ENCODE results near the gene ST6GAL2.

The ST6GAL2 gene

GRCh38 chr2:106921451-106921850 lies 35.5 kb upstream of the ST6GAL2 start:
- H3K4me2 ChIP-seq (ENCODE audit: low read length) = no peak overlapping the region
- H3K9me2 ChIP-seq (replicated peaks; ENCODE audit: control insufficient read depth, low read length) = no peaks in the 10 kb centered on the region
- no peaks in the 10 kb centered on the region for H3K36me3 ChIP-seq (ENCODE audit: control insufficient read depth, low read length)
- H3K9me3 ChIP-seq (ENCODE audit: control insufficient read depth, insufficient read depth, low read length) = no peaks in the 10 kb centered on the region
- H3K27ac ChIP-seq (ENCODE audit: low read depth, low read length) = no peak overlapping the region
- H3F3A ChIP-seq (ENCODE audit: control insufficient read depth, insufficient read depth) = no peaks in the 10 kb centered on the region
- no peaks in the 10 kb centered on the region for H3K27me3 ChIP-seq (ENCODE audit: control insufficient read depth, low read length)
- no peaks in the 10 kb centered on the region for H3K79me2 ChIP-seq (ENCODE audit: control insufficient read depth, low read length)
- TF ChIP-seq CTCF (IDR thresholded peaks at IDR 0.05; ENCODE audit: low read depth, low read length, poor library complexity, severe bottlenecking) (no peak), EZH2phosphoT487 (IDR thresholded peaks at IDR 0.05; ENCODE audit: borderline replicate concordance, low read length) (no peak)
- H3K4me3 ChIP-seq (ENCODE audit: low read length) = no peak overlapping the region
- H4K20me1 ChIP-seq (ENCODE audit: control insufficient read depth, insufficient read depth, low read depth, low read length) = no peaks in the 10 kb centered on the region
- no peaks in the 10 kb centered on the region for H3K4me1 ChIP-seq (ENCODE audit: control insufficient read depth, low read length)

GRCh38 chr2:106919012-106919411 lies 33.0 kb upstream of the ST6GAL2 start:
- H4K20me1 ChIP-seq (ENCODE audit: control insufficient read depth, insufficient read depth, low read depth, low read length) = no peaks in the 10 kb centered on the region
- H3K9me2 ChIP-seq (replicated peaks; ENCODE audit: control insufficient read depth, low read length) = no peaks in the 10 kb centered on the region
- H3F3A ChIP-seq (ENCODE audit: control insufficient read depth, insufficient read depth) = no peaks in the 10 kb centered on the region
- no peak for TF ChIP-seq CTCF (IDR thresholded peaks at IDR 0.05; ENCODE audit: low read depth, low read length, poor library complexity, severe bottlenecking)
- TF ChIP-seq EZH2phosphoT487 (IDR thresholded peaks at IDR 0.05; ENCODE audit: borderline replicate concordance, low read length) = no peak
- no peaks in the 10 kb centered on the region for H3K27me3 ChIP-seq (ENCODE audit: control insufficient read depth, low read length)
- H3K4me2 ChIP-seq (ENCODE audit: low read length) = no peak overlapping the region
- no peak overlapping the region for H3K27ac ChIP-seq (ENCODE audit: low read depth, low read length)
- H3K4me1 ChIP-seq (ENCODE audit: control insufficient read depth, low read length) = no peaks in the 10 kb centered on the region
- H3K4me3 ChIP-seq (ENCODE audit: low read length) = no peak overlapping the region
- no peaks in the 10 kb centered on the region for H3K79me2 ChIP-seq (ENCODE audit: control insufficient read depth, low read length)
- no peaks in the 10 kb centered on the region for H3K9me3 ChIP-seq (ENCODE audit: control insufficient read depth, insufficient read depth, low read length)
- no peaks in the 10 kb centered on the region for H3K36me3 ChIP-seq (ENCODE audit: control insufficient read depth, low read length)

- Histone ChIP-seq H3K9me2 (replicated peaks; ENCODE audit: control insufficient read depth, low read length) (no peaks in the 10 kb centered on the region), H3K9me3 (ENCODE audit: control insufficient read depth, insufficient read depth, low read length) (no peaks in the 10 kb centered on the region), H3K4me1 (ENCODE audit: control insufficient read depth, low read length) (no peaks in the 10 kb centered on the region), H3K4me2 (ENCODE audit: low read length) (no peak overlapping the region), H3K36me3 (ENCODE audit: control insufficient read depth, low read length) (no peaks in the 10 kb centered on the region), H3K27ac (ENCODE audit: low read depth, low read length) (no peak overlapping the region), H3K4me3 (ENCODE audit: low read length) (no peak overlapping the region), H3K27me3 (ENCODE audit: control insufficient read depth, low read length) (no peaks in the 10 kb centered on the region), H4K20me1 (ENCODE audit: control insufficient read depth, insufficient read depth, low read depth, low read length) (no peaks in the 10 kb centered on the region), H3F3A (ENCODE audit: control insufficient read depth, insufficient read depth) (no peaks in the 10 kb centered on the region), H3K79me2 (ENCODE audit: control insufficient read depth, low read length) (no peaks in the 10 kb centered on the region)
- no peak for TF ChIP-seq EZH2phosphoT487 (IDR thresholded peaks at IDR 0.05; ENCODE audit: borderline replicate concordance, low read length)
- no peak for TF ChIP-seq CTCF (IDR thresholded peaks at IDR 0.05; ENCODE audit: low read depth, low read length, poor library complexity, severe bottlenecking)
Observed at GRCh38 chr2:106904242-106904641, 18.3 kb upstream of the ST6GAL2 start.

Data from DOHH2 (cell line).